Right kidney (tissue), 1 donor: ENCODE results near the gene BLVRA.

Source experiments
- DNase-seq: peaks from one replicate; pipeline ENCODE4 v3.0.0-alpha.2; 2016

BLVRA gene

GRCh38 chr7:43856316-43856715 lies 97.8 kb downstream of the BLVRA start:
- no peak for DNase-seq
